SK-N-MC (cell line): ENCODE data around the gene DUSP2.

ENCODE experiments used
- EZH2 ChIP-seq: fragments of 200-600 bp; sonication (generic); IDR thresholded peaks from one replicate; pipeline ENCODE4 v1.6.1; 2017; ENCODE audit warnings: antibody characterized with exemption
- POLR2AphosphoS5 ChIP-seq: IDR thresholded peaks from 2 replicates; pipeline ENCODE4 v1.6.1; 2012; ENCODE audit warnings: mild to moderate bottlenecking, low read depth, low read length, borderline replicate concordance

- TF ChIP-seq POLR2AphosphoS5 (no peak), EZH2 (no peak)
Measured at GRCh38 chr2:96105994-96106715, 39.1 kb downstream of the DUSP2 start.
